GM12892 (cell line): Measurements from ENCODE around the gene PHF11.

ENCODE experiments used
- POLR2A ChIP-seq: IDR thresholded peaks from 2 replicates; pipeline ENCODE4 v1.6.1; 2011; ENCODE audit warnings: low read depth, low read length, control low read depth
- POLR2AphosphoS5 ChIP-seq: IDR thresholded peaks from 2 replicates; pipeline ENCODE4 v1.6.1; 2011; ENCODE audit warnings: low read depth, low read length, control low read depth

DNA sequence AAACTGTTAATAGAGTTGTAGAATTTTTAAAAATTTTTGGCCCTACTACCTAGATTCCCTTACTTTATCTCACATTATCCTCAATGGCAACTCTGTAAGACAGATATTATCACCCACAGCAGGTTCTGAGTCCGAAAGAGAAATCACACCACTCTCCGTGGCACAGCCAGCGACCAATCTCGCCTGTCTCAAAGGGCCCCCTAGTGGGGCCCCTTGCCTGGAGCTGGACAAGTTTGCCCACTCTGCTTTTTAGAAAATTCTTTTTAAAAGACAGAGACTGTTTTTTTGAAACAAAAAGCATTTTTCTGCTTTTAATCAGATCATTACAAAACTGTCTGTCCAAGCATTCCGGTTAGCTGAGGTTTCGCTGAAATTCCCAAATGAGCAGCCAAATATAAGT, 21.7 kb downstream of the PHF11 start:
- TF ChIP-seq POLR2A (no peak), POLR2AphosphoS5 (no peak)
